Panc1 (cell line): ENCODE data around the gene NAP1L5. TPM values are rescaled to one million over a fixed set of nuclear protein-coding genes. Genes with fewer than 3 reads are reported as not detected.

Source experiments
- ATAC-seq: fragments of 200-7000 bp; cut with Tn5 transposase; 2 replicates; pipeline ENCODE4 v1.9.1; 2020; ENCODE audit warnings: mild to moderate bottlenecking, moderate library complexity
- BruUV-seq: library from RNA; stranded (reverse); fragments of 400-500 nt; replicated peaks from 2 replicates; lab custom pipeline; 2021; lab: Mats Ljungman, UMichigan
- CTCF ChIA-PET: fragments of 300-600 bp; sonication (Branson Sonifier 250); formaldehyde crosslinking; loops from one replicate; lab custom pipeline; 2022; ENCODE audit warnings: antibody characterized with exemption; lab: Charles Lee
- POLR2A ChIA-PET: fragments of 300-600 bp; sonication (Branson Sonifier 250); formaldehyde crosslinking; loops from one replicate; lab custom pipeline; 2022; ENCODE audit warnings: antibody characterized with exemption; lab: Charles Lee
- DNase-seq: peaks from one replicate; pipeline ENCODE4 v3.0.0-alpha.2; 2010; ENCODE audit warnings: low read depth, low spot score
- H3K27ac ChIP-seq: 2 replicates; pipeline ENCODE4 v1.5.1; 2011; ENCODE audit warnings: mild to moderate bottlenecking, low read length, inconsistent platforms
- H3K27me3 ChIP-seq: fragments of 200-500 bp; sonication (Bioruptor generic); 2 replicates; pipeline ENCODE4 v1.6.0; 2014; ENCODE audit warnings: low read length, inconsistent platforms; ENCODE audit not compliant: control insufficient read depth, insufficient read depth
- H3K36me3 ChIP-seq: fragments of 200-500 bp; sonication (Bioruptor generic); 2 replicates; pipeline ENCODE4 v1.5.1; 2014; ENCODE audit warnings: inconsistent platforms, mild to moderate bottlenecking, low read length, moderate library complexity; ENCODE audit not compliant: control insufficient read depth, insufficient read depth
- H3K4me1 ChIP-seq: 2 replicates; pipeline ENCODE4 v1.5.1; 2011; ENCODE audit warnings: inconsistent platforms, mild to moderate bottlenecking, low read length, moderate library complexity; ENCODE audit not compliant: control insufficient read depth, insufficient read depth
- H3K4me3 ChIP-seq, 2 experiments: 2 replicates each; pipeline ENCODE4 v1.5.1; 2011 to 2012; ENCODE audit warnings: low read depth in 2 of 2, low read length in 2 of 2, mild to moderate bottlenecking in 2 of 2, inconsistent platforms in 1 of 2, moderate library complexity in 1 of 2
- H3K9me3 ChIP-seq: fragments of 200-500 bp; sonication (Bioruptor generic); 2 replicates; pipeline ENCODE4 v1.5.1; 2014; ENCODE audit warnings: low read depth, mild to moderate bottlenecking, inconsistent platforms, low read length, moderate library complexity; ENCODE audit not compliant: control insufficient read depth, insufficient read depth
- CTCF ChIP-seq: fragments of 450-650 bp; IDR thresholded peaks from 2 replicates; pipeline ENCODE4 v1.5.1; 2017; ENCODE audit warnings: mild to moderate bottlenecking
- POLR2AphosphoS5 ChIP-seq: IDR thresholded peaks from 2 replicates; pipeline ENCODE4 v1.6.1; 2012; ENCODE audit warnings: mild to moderate bottlenecking, low read depth, low read length, moderate library complexity
- REST ChIP-seq, 2 experiments: IDR thresholded peaks; 2 replicates each; pipeline ENCODE4 v1.6.1; 2011 to 2012; ENCODE audit warnings: low read depth in 2 of 2, control low read depth in 1 of 2, low read length in 1 of 2, mild to moderate bottlenecking in 1 of 2, moderate library complexity in 1 of 2; ENCODE audit not compliant: insufficient read depth in 1 of 2
- SIN3A ChIP-seq: IDR thresholded peaks from 2 replicates; pipeline ENCODE4 v1.6.1; 2012; ENCODE audit warnings: low read depth, mild to moderate bottlenecking, low read length, moderate library complexity, borderline replicate concordance; ENCODE audit not compliant: insufficient read depth
- TCF7L2 ChIP-seq: IDR thresholded peaks from 2 replicates; pipeline ENCODE4 v1.6.1; 2011; ENCODE audit warnings: mild to moderate bottlenecking, low read depth, low read length, inconsistent platforms
- in situ Hi-C: cut with HindIII; loops from 2 replicates; pipeline ENCODE4 v1.10.0; 2016; ENCODE audit warnings: low sequenced_read_pairs, low pct_unique_long_range_greater_than_20kb
- intact Hi-C: fragments of 100-400 bp; cut with micrococcal nuclease; formaldehyde crosslinking; loops from one replicate; pipeline ENCODE4 v1.10.0; 2022; ENCODE audit not compliant: unreplicated experiment
- total RNA-seq: library from RNA; stranded (reverse); gene quantifications from one replicate; pipeline ENCODE4 v1.2.1, GENCODE V29; 2021; ENCODE audit not compliant: unreplicated experiment

NAP1L5 gene
- total RNA-seq, 1 experiment from 2014 or later = 0.67 TPM

- H3K27me3 ChIP-seq = no peaks in the 10 kb centered on the region
- H3K4me1 ChIP-seq = no peaks in the 10 kb centered on the region
- intact Hi-C loops = no loop called here
- POLR2A ChIA-PET = no interaction called here
- in situ Hi-C loops = no loop called here
- CTCF ChIA-PET = no interaction called here
- no peaks in the 10 kb centered on the region for H3K36me3 ChIP-seq
- TF ChIP-seq REST (IDR thresholded peaks at IDR 0.05; ENCODE audit: insufficient read depth in 1 of 2, low read depth in 2 of 2, low read length in 1 of 2) (no peak), CTCF (no peak), TCF7L2 (no peak), SIN3A (no peak), POLR2AphosphoS5 (no peak)
- H3K9me3 ChIP-seq = no peaks in the 10 kb centered on the region
- no peak overlapping the region for H3K27ac ChIP-seq
- ATAC-seq (no peak), DNase-seq (no peak)
- no TSS peak for BruUV-seq
- no peak overlapping the region for H3K4me3 ChIP-seq
Observed at GRCh38 chr4:88730811-88731210, 33.2 kb upstream of the NAP1L5 start.

DNA sequence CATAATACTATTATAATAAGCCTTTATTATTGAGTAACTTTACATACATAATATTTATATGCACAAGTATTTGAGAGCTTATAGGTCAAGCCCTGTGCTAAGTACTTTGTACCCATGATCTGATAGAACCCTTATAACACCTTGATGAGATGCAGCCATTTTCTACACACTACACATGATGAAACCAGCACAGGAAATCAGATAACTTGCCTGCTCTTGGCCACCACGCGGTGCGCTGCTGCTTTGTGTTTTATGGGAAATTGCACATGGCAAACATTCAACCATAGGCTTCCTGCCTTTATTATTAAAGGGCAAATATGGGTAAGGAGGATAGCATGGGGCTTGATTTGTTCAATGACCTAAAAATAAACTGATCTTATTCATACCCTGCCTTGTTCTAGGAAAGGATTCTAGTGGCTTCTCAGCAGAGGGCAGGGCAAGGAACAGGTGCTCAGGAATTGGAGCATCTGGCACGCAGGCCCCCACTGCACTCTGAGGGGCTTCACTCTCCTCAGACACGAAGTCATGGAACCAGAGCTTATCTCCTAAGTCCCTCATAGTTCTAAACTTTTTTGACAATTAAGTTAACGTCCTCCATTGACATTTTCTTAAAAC, 31.6 kb upstream of the NAP1L5 start:
- ChIA-PET POLR2A (no interaction called here), CTCF (no interaction called here)

More for the DNA sequence above, 31.6 kb upstream of the NAP1L5 start:
- H3K4me3 ChIP-seq = no peak overlapping the region
- H3K36me3 ChIP-seq = no peaks in the 10 kb centered on the region
- in situ Hi-C loops (no loop called here), intact Hi-C loops (no loop called here)
- DNase-seq = no peak
- ATAC-seq = no peak
- TF ChIP-seq REST (IDR thresholded peaks at IDR 0.05; ENCODE audit: insufficient read depth in 1 of 2, low read depth in 2 of 2, low read length in 1 of 2) = no peak
- TF ChIP-seq TCF7L2 = no peak
- TF ChIP-seq CTCF = no peak
- no peak for TF ChIP-seq POLR2AphosphoS5
- TF ChIP-seq SIN3A = no peak
- no peaks in the 10 kb centered on the region for H3K4me1 ChIP-seq
- no peaks in the 10 kb centered on the region for H3K27me3 ChIP-seq
- BruUV-seq = no TSS peak
- no peak overlapping the region for H3K27ac ChIP-seq
- no peaks in the 10 kb centered on the region for H3K9me3 ChIP-seq
